ENCODE results near the gene FAM20C.

- TF ChIP-seq, protein P1, sequence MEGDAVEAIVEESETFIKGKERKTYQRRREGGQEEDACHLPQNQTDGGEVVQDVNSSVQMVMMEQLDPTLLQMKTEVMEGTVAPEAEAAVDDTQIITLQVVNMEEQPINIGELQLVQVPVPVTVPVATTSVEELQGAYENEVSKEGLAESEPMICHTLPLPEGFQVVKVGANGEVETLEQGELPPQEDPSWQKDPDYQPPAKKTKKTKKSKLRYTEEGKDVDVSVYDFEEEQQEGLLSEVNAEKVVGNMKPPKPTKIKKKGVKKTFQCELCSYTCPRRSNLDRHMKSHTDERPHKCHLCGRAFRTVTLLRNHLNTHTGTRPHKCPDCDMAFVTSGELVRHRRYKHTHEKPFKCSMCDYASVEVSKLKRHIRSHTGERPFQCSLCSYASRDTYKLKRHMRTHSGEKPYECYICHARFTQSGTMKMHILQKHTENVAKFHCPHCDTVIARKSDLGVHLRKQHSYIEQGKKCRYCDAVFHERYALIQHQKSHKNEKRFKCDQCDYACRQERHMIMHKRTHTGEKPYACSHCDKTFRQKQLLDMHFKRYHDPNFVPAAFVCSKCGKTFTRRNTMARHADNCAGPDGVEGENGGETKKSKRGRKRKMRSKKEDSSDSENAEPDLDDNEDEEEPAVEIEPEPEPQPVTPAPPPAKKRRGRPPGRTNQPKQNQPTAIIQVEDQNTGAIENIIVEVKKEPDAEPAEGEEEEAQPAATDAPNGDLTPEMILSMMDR (conservative IDR thresholded peaks at IDR 0.05 in 1 of 2, IDR thresholded peaks at IDR 0.05 in 1 of 2; ENCODE audit: extremely low read depth in 1 of 2, insufficient read depth in 1 of 2, low read depth in 1 of 2, low read length in 2 of 2), result no peak
- no peak for TF ChIP-seq EZH2 (IDR thresholded peaks at IDR 0.05; ENCODE audit: borderline replicate concordance, low read length)
These were observed 32.8 kb upstream of the FAM20C start for GRCh38 chr7:159370-160270.

All from mammary epithelial cell (primary cell).